Adrenal gland (tissue), 5 donors: Measurements from ENCODE around the gene CLDND1.

Experiments used
- CTCF ChIP-seq, 6 experiments: fragments of 450-650 bp in 4 of 6; fragments of 200-600 bp in 2 of 6; sonication (generic) in 1 of 6; IDR thresholded peaks; 1 replicate in 5 of 6; 2 replicates in 1 of 6; pipeline versions ENCODE4 v1.5.1 to v1.8.0; 2016 to 2021; ENCODE audit warnings: antibody characterized with exemption in 6 of 6, mild to moderate bottlenecking in 2 of 6, moderate library complexity in 1 of 6
- POLR2A ChIP-seq, 2 donors: fragments of 450-650 bp; IDR thresholded peaks; one replicate each; pipeline ENCODE4 v1.6.1; 2017; ENCODE audit warnings: antibody characterized with exemption in 2 of 2, mild to moderate bottlenecking in 2 of 2, moderate library complexity in 1 of 2
- donor health status: DM: no; HTN: no; CAD: no.

GRCh38 chr3:98558100-98558827 is 35.6 kb upstream of the CLDND1 start:
- TF ChIP-seq POLR2A (IDR thresholded peaks at IDR 0.05) (no peak), CTCF (IDR thresholded peaks at IDR 0.05) (no peak)
